Fibroblast of skin of right quadriceps (primary cell): Measurements from ENCODE around the gene PRKCA.

Experiments used
- DNase-seq: peaks from one replicate; pipeline ENCODE4 v3.0.0-alpha.2; 2013

The PRKCA gene

GRCh38 chr17:66859353-66859752, 556.9 kb downstream of the PRKCA start:
- no peak for DNase-seq

GRCh38 chr17:66860204-66860603, 557.8 kb downstream of the PRKCA start:
- DNase-seq: no peak
